Mucosa of stomach (tissue), 1 donor: Measurements from ENCODE around the gene SPTLC3.

Experiments used
- H3K27me3 ChIP-seq: one replicate; pipeline ENCODE4 v1.7.0; 2013; ENCODE audit warnings: mild to moderate bottlenecking, low read length; ENCODE audit not compliant: control insufficient read depth, insufficient read depth
- H3K36me3 ChIP-seq: one replicate; pipeline ENCODE4 v1.7.0; 2013; ENCODE audit warnings: low read length; ENCODE audit not compliant: control insufficient read depth, insufficient read depth
- H3K4me1 ChIP-seq: one replicate; pipeline ENCODE4 v1.7.0; 2013; ENCODE audit warnings: mild to moderate bottlenecking, low read length; ENCODE audit not compliant: control insufficient read depth, insufficient read depth
- H3K4me3 ChIP-seq: one replicate; pipeline ENCODE4 v1.7.0; 2013; ENCODE audit warnings: low read length
- H3K9ac ChIP-seq: one replicate; pipeline ENCODE4 v1.7.0; 2013; ENCODE audit warnings: mild to moderate bottlenecking, low read length, moderate library complexity
- H3K9me3 ChIP-seq: one replicate; pipeline ENCODE4 v1.7.0; 2013; ENCODE audit warnings: mild to moderate bottlenecking, low read length, moderate library complexity; ENCODE audit not compliant: control insufficient read depth
- donor health status: Pancreatic carcinoma.

SPTLC3 gene

DNA sequence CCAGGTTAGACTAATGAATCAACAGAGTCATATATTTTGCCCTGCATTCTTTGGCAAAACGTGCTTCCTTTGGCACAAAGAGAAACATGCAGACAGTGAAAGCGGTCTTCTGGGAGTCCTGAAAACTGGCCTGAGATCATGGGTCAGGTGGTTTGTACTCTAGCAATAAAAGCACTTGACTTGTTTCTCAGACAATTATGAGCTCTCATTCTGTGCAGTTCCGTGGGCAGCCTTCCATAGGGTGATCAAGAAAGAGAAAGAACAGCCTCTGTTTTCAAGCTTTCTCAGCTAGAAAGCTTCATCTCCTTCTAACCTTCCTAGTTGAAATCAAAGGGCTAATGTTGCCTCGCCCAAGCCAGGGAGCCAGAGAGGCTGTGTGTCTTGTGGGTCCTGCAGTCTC is 149.6 kb downstream of the SPTLC3 start:
- Histone ChIP-seq H3K9ac (no peak overlapping the region), H3K4me3 (no peak overlapping the region), H3K36me3 (no peaks in the 10 kb centered on the region), H3K27me3 (no peaks in the 10 kb centered on the region), H3K9me3 (no peaks in the 10 kb centered on the region), H3K4me1 (no peaks in the 10 kb centered on the region)

DNA sequence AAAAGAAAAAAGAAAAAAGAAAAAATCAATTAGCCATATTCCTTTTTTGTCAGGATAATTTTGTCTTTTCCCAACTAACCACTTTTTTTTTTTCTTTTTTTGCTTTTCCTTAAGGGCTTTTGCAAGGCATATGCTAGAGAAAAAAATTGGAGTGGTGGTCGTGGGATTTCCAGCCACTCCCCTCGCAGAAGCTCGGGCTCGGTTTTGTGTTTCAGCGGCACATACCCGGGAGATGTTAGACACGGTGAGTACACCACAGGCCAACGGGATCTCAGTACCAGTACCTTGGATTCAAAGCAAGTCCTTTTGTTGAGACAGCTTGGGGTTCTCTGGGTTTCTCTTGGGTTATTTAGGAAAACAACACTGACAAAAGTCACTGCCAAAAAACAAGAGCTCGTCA is 151.1 kb downstream of the SPTLC3 start:
- Histone ChIP-seq H3K4me1 (no peaks in the 10 kb centered on the region), H3K4me3 (no peak overlapping the region), H3K36me3 (no peaks in the 10 kb centered on the region), H3K9me3 (no peaks in the 10 kb centered on the region), H3K27me3 (no peaks in the 10 kb centered on the region), H3K9ac (no peak overlapping the region)

DNA sequence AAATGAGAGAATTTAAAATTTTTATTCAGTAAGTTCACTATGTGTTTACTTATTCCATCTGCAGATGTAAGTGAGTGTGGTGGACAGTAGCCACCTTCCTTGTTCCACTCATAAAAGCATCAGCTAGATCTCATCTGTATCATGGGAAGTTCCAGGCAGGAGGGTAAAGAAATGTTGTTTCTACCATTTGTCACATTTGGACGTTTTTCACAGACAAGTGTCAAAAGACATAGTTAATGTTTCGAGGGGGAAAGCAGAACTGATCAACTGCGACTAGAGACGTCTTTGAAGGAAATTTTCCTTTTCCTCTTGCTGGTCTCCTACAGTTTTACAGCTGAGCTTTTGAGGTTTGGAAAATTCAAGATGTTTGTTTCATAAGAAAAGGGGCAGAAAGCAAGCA is 156.4 kb downstream of the SPTLC3 start:
- Histone ChIP-seq H3K9me3 (no peaks in the 10 kb centered on the region), H3K4me3 (no peak overlapping the region), H3K4me1 (no peaks in the 10 kb centered on the region), H3K9ac (no peak overlapping the region), H3K27me3 (no peaks in the 10 kb centered on the region), H3K36me3 (no peaks in the 10 kb centered on the region)

DNA sequence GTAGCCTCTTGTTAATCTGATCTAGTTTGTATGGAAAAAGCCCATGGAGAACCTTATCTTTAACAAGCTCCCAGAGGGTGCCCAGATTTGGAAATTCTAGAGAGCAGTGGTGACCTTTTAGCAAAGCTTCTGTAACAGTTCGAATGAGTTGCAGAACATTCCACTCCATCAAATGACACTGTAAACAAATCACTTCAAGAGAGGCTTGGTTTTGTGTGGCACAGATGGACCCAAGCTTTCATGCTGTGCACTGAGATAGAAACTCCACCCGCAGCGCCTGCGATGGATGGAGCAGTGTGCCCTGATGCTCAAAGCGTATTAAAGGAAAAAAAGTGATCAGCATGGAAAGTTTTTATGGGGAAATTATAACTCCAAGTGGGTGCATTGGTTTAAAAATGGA is 157.2 kb downstream of the SPTLC3 start:
- H3K4me3 ChIP-seq, result no peak overlapping the region
- no peak overlapping the region for H3K9ac ChIP-seq
- H3K9me3 ChIP-seq, result no peaks in the 10 kb centered on the region
- H3K27me3 ChIP-seq, result no peaks in the 10 kb centered on the region
- H3K4me1 ChIP-seq, result no peaks in the 10 kb centered on the region
- H3K36me3 ChIP-seq, result no peaks in the 10 kb centered on the region

DNA sequence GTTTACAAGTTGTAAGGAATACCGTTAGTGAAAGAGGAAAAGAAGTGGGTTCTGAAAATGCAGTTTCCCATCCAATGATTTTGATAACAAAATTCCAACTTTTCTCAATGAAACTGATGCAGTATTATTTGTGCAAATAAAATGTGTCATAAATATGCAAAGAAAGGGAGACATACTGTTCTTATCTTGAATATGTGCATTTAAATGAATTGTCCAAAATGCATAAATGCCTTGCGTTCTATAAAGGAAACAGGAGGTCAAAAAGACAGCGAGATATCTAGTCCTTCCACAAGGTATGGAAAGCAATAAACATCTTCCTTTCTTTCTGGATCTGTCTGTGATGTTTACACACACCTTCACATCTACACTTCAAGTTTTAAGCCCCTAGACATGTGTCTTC is 157.7 kb downstream of the SPTLC3 start:
- H3K9me3 ChIP-seq, result no peaks in the 10 kb centered on the region
- no peaks in the 10 kb centered on the region for H3K36me3 ChIP-seq
- no peak overlapping the region for H3K4me3 ChIP-seq
- no peaks in the 10 kb centered on the region for H3K27me3 ChIP-seq
- H3K9ac ChIP-seq, result no peak overlapping the region
- H3K4me1 ChIP-seq, result no peaks in the 10 kb centered on the region

DNA sequence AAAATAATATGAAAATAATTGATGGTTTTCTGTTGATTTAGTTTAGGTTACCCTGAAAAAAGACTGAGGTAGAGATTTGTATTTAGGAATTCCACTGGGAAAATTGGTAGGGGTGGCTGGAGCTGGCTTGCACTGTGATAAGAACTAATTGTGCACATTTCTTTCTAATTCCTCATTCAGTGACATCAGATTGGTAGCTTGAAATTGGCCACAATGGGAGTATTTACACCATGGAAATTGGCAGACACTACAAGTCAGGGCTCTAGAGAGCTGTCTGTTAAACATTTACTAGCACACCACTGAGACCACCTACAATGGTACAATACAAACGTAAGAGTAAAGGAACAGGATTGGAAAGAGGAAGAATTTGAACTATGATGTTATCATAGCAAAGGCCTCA is 160.3 kb downstream of the SPTLC3 start:
- Histone ChIP-seq H3K9ac (no peak overlapping the region), H3K27me3 (no peaks in the 10 kb centered on the region), H3K4me3 (no peak overlapping the region), H3K4me1 (no peaks in the 10 kb centered on the region), H3K9me3 (no peaks in the 10 kb centered on the region), H3K36me3 (no peaks in the 10 kb centered on the region)

DNA sequence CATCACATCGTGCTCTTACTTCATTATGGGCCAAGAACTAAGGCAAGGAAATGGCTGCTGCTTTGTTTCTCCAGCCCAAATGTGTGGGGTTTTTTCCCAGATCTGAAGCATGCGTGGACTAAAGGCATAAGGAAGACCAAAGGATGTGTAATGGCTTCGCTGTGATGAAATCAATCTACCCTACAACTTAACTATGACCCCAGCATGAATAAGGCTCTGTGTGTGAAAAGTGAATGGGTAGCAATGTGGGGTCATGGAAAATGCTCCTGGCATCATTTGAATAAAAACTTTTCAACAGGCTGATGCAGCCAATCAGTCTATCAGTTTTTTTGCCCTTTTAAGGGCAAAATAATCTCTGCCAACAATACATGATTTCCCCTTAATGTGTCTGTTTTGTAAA is 162.0 kb downstream of the SPTLC3 start:
- Histone ChIP-seq H3K4me3 (no peak overlapping the region), H3K36me3 (no peaks in the 10 kb centered on the region), H3K9me3 (no peaks in the 10 kb centered on the region), H3K9ac (no peak overlapping the region), H3K27me3 (no peaks in the 10 kb centered on the region), H3K4me1 (no peaks in the 10 kb centered on the region)

DNA sequence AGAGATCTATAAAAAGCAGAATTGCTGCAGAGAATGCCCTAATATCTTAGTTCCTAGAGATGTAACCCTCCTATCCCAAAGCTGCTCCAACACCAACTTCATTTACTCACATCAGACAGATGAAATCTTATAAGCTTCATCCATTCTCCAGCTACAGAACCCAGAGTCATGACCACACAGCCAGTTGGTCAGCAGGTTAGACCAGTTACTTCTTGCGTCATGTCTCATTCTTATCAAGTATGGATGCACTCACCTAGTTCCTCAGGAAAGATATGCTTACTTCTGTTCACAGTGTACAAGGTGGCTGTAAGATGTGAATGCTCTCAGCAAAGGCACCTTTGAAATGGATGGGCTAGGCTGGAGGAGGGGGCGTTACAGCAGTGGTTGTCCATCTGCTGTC is 164.4 kb downstream of the SPTLC3 start:
- Histone ChIP-seq H3K36me3 (no peaks in the 10 kb centered on the region), H3K27me3 (no peaks in the 10 kb centered on the region), H3K9me3 (no peaks in the 10 kb centered on the region), H3K9ac (no peak overlapping the region), H3K4me1 (no peaks in the 10 kb centered on the region), H3K4me3 (no peak overlapping the region)

DNA sequence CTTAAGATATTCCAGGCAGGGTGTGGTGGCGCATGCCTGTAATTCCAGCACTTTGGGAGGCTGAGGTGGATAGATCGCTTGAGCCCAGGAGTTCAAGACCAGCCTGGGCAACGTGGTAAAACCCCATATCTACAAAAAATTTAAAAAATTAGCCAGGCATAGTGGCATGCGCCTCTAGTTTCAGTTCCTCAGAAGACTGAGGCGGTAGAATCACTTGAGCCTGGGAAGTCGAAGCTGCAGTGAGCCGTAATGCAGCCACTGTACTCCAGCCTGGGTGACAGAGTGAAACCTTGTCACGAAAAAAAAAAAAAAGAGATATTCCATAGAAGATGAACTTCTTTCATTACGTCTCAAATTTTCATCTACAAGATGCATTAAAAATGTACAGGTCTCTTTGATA is 165.6 kb downstream of the SPTLC3 start:
- H3K27me3 ChIP-seq, result no peaks in the 10 kb centered on the region

DNA sequence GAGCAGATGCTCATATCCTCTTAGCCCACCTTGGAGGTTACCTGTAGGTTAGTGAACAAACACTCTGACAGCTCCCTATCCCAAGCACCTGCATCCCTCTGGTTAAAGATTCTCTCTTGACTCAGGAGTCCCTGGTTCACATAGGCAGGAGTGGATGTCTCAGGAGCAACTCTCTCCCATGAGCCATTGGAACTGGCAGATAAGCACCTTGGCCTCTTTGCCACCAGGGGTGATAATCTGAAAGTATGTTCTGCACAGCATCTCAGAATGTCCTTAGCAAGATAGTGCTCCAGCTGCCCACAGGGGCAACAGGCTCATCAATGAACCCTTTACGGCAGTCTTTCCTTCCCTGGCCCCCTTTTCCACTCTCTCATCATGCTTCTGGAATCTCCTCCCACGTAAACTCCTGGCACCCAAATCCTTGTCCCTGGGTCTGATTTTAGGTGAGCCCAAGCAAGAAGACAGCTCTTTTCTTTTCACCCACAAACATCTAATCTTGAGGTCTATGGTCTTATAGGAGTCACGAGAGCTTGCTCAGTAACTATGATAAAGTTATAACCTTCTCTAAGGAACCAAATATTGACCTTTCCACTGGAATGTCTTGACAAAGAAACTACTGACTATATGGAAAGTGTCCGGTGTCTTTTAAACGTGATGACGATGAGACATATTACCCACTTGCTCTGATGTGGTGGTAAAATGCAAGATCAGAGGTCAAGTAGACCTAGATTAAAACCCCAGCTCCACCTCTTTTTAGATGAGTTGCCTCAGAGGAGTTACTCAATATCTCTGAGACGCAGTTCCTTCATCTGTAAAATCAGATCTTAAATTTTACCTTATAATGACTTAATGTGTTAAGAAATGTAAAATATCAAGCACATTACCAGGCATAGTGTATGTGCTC is 172.5 kb downstream of the SPTLC3 start:
- H3K4me1 ChIP-seq, result no peaks in the 10 kb centered on the region
- H3K36me3 ChIP-seq, result no peaks in the 10 kb centered on the region
- H3K4me3 ChIP-seq, result no peak overlapping the region
- no peaks in the 10 kb centered on the region for H3K9me3 ChIP-seq
- H3K27me3 ChIP-seq, result no peaks in the 10 kb centered on the region
- H3K9ac ChIP-seq, result no peak overlapping the region

More for the DNA sequence above, 165.6 kb downstream of the SPTLC3 start:
- Histone ChIP-seq H3K4me1 (no peaks in the 10 kb centered on the region), H3K36me3 (no peaks in the 10 kb centered on the region), H3K9ac (no peak overlapping the region), H3K9me3 (no peaks in the 10 kb centered on the region), H3K4me3 (no peak overlapping the region)

DNA sequence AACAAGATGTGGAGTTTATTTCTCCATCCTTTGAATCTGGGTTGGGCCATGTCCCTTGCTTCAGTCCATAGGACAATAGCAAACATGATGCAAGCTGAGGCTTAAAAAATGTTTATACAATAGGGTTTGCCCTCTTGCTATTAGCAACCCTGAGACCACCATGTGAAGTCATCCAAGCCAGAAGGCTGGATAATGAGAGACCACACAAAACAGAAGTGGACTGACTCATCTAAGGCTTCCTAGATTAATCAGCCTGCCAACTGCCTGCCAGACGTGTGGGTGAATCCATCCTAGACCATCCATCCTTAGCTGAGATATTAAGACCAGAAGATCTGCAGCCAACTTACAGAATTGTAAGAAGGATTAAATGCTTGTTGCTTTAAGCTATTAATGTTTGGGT is 174.2 kb downstream of the SPTLC3 start:
- Histone ChIP-seq H3K4me3 (no peak overlapping the region), H3K36me3 (no peaks in the 10 kb centered on the region), H3K4me1 (no peaks in the 10 kb centered on the region), H3K9me3 (no peaks in the 10 kb centered on the region), H3K9ac (no peak overlapping the region), H3K27me3 (no peaks in the 10 kb centered on the region)

DNA sequence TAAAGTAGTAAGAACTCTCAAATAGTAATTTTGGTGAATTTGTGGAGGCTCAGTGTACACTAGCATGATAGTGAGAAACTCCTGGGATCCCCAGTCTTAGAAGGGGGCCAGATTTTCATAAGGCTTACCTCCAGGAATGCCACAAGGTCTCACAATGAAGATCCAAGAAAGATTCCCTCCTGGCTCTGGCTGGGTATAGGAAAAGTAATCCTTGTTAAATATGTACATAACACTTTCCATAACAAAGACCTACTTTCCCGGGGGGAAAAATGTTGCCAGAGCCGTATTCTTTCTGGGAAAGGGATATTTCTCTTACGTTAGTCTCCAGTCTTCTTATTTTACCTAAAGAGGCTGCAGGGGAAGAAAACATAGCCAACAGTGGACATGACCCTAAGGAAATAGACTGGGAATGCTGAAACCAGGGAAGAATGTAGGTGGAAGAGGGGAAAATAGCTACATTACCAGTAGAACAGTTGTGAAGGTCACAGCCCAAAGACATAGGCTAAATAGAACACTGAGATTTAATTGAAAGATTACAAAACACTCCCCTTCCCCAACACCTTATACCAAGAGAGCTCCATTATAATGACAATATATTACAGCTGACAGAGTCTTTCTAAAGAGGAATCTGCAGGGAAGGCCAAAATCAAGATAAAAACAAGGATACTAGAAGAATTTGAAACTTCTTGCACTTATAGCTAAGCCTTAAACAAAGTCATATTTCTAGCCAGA is 177.4 kb downstream of the SPTLC3 start:
- H3K4me1 ChIP-seq, result no peaks in the 10 kb centered on the region

More for the DNA sequence above, 177.4 kb downstream of the SPTLC3 start:
- Histone ChIP-seq H3K27me3 (no peaks in the 10 kb centered on the region), H3K36me3 (no peaks in the 10 kb centered on the region), H3K9me3 (no peaks in the 10 kb centered on the region), H3K9ac (no peak overlapping the region), H3K4me3 (no peak overlapping the region)
